Renal pelvis (tissue), 12 donors: ENCODE data around the gene KRT79. TPM values are rescaled to one million over a fixed set of nuclear protein-coding genes. Genes with fewer than 3 reads are reported as not detected.
"Not testable (repeated sequence)": the region's sequence is repeated elsewhere in the genome, so short reads cannot be mapped to it uniquely, and the experiment has no call there.

Experiments used
- DNase-seq: peaks from one replicate; pipeline ENCODE4 v3.0.0-alpha.2; 2013
- long read RNA-seq, 16 experiments: transcript quantifications; one replicate each; lab custom pipeline, GENCODE V29; 2026
- polyA plus RNA-seq, 3 donors: library from polyadenylated mRNA; unstranded; fragments of 120-200 nt; gene quantifications; one replicate each; pipeline ENCODE4 v1.2.1, GENCODE V29; 2013; ENCODE audit not compliant: insufficient read length in 3 of 3

Gene KRT79
- polyA plus RNA-seq, result not detected
- long read RNA-seq, donor 1, result 0 reads
- long read RNA-seq, donor 2, result 0 reads
- long read RNA-seq, donor 3, result 0 reads
- long read RNA-seq, donor 4, result 0 reads
- long read RNA-seq, donor 5, result 0 reads
- long read RNA-seq, donor 6, result 0 reads
- long read RNA-seq, donor 7, result 0 reads
- long read RNA-seq, donor 8, result 0 reads
- long read RNA-seq, donor 9, result 0 reads
- long read RNA-seq, donor 10, result 0 reads
- long read RNA-seq, donor 11, result 0 reads
- long read RNA-seq, donor 12, result 0 reads
- long read RNA-seq, donor 13, result 0 reads
- long read RNA-seq, donor 14, result 0 reads
- long read RNA-seq, donor 15, result 0 reads
- long read RNA-seq, donor 16, result 0 reads

DNA sequence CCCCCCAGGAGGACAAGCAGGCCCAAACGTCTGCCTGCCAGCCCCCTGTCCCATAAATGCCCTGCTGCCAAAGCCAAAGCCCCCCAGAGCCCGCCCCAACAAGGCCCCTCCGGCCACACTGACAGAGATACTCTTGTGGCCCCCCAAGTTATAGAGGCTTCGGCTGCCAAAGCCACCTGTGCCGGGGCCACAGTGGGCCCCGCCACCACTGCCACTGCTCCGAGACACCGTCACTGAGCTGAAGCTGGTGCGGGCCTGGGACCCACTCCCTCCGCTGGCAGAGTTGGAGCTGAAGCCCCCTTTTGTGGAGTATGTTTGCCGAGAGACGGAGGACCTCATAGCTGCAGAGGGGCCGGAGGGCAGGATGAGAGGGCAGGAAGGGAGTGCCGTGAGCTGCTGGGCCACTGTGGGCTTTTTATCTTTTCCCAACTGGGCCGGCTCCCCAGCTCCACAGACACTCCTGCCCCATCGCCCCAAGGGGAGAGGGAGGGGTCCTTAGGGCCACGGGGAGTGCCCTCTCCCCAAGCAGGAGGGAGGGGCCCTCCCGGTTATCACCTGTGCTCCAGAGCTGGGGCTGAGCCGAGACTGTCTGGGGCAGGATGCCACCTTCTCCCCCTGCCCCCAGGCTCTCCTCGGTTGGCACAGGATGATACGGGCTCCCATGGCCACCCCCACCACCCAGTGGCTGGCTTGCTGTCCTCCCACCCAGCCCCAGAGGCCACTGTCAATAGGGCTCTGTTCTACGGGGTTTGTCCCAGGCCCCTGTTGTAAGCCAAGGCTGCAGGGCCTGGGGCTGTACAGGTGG lies at the start of gene KRT79:
Gene KRT79, minus strand, starts transcription at position 390 of the 805 bp plus-strand sequence. Its CDS starts 51 bp downstream, at position 339.
- no peak for DNase-seq

DNA sequence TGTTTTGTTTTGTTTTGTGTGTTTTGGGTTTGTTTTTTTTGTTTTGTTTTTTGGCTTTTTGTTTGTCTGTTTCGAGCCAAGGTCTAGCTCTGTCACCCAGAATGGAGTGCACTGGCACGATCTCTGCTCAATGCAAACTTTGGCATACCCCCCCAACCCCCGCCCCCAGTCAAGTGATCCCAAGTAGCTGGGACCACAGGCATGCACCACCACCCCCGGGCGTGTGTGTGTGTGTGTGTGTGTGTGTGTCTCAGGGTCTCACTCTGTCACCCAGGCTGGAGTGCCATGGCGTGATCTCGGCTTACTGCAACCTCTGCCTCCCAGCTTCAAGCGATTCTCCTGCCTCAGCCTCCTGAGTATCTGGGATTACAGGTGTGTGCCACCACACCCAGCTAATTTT lies 46.4 kb upstream of the KRT79 start:
- DNase-seq, result not testable (repeated sequence)

DNA sequence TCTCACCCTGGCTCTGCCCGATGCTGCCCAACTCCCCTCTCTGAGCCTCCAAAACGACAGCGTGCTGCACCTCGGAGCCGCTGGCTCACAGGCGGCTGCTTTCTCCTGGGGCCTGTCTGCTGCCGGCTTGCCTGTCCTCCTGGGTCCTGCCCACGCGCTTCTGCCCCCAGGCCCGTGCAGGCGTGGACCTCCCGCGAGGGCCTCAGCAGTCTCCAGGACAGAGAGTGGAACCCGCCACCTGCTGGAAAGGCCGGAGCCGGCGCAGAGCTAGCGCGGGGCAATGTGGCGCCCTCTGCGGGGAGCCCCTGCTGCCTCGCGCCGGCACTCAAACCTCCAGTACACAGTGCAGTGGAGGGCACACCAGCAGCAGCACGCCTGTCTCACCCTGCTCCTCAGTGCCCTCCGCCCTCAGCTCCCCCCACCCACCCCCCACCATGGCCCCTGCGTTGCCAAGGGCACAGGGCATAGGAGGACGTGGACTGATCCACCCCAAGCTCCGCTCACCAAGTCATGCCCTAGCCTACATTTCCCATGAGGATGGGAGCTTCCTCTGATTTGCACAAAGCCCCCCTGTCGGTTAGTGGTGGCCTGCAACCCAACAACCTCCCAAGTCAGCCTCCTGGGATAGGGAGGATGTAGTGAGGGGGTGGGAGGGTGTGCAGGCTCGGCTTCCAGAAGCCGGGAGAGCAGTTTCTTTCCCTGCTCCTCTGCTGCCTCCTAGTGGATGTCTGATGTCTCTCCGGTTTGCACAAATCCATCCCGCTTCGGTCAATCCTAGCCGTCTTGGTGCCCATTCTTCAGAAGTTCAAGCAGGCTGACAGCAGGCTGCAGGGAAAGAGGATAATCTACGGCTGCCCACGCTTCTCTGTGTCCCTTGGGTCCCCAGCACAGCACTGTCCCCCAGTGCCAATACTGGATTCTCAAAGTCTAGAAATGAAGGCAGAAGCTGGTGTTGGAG lies 45.6 kb upstream of the KRT79 start:
- peak; percentile 84 for DNase-seq

DNA sequence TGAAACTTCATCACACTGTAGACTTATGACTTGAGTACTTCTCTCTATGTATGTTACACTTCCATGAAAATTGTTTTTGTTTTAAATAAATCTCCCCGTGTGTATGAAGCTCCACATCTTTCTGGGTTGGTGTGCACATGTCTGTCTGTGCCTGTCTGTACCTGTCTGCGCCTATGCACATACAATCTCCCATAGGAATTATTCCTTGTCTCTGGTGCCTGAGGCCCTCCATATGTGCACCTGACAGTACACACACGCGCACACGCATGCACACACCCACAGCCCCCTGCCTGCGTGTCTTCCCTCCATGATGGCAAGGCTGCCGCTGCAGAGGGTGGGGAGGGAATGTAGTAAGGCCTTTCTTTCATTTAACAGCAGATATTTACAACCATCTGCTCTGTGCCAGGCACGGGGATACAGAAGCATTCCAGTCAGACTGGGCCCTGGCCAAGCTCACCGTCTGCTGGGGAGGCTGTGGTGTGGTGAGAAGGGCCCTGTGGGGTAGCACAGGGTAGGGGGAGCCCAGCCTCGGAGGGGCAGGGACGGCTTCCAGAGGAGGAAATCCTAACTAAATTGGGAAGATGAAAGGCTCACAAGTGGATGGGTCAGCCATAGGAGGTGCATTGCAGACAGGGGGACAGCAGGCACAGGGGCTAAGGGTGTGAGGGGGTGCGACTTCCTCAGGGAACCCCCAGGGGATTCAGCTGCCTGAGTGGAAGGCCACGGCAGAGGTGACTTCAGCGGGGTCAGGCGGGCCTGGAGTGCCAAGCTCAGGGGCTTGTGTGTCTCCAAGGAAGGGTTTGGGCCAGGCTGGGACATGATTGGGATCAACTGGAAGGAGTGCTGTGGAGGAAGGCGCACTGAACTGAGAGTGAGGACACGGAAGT lies 44.6 kb upstream of the KRT79 start:
- no peak for DNase-seq

DNA sequence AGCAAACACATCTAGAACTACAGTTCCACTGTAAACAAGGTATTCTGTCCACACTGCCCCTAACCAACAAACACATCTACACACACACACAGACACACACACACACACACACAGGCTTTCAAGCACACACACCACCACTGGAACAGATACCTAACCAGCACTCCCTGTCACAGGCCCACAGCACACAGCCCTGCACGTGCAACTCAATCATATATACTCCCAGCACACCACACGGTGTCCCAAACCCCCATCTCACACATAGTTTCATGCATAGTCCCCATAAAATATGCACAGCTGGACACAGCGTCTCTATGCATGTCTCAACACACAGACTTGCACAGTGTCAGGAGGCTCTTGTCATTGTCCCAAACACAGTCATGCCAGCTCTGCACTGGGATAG lies 43.1 kb upstream of the KRT79 start:
- DNase-seq, result no peak

DNA sequence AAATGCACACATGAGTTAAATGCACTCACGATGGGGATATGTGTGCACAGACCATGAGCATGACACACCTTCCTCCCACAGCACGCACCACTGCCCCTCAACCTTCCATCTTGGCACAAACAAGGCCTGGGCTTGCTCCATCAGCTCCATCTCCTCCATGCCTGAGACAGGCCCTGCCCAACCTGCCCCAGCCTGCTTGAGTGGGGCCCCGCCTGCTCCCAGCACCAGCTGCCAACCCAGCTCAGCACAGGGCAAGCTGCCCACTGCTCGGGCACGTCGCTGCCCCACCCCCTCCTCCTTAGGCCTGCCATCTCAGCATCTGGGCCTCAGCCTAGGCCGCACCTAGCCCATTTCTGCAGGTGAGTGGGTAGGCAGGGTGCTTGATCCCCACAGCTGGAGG lies 42.3 kb upstream of the KRT79 start:
- no peak for DNase-seq

DNA sequence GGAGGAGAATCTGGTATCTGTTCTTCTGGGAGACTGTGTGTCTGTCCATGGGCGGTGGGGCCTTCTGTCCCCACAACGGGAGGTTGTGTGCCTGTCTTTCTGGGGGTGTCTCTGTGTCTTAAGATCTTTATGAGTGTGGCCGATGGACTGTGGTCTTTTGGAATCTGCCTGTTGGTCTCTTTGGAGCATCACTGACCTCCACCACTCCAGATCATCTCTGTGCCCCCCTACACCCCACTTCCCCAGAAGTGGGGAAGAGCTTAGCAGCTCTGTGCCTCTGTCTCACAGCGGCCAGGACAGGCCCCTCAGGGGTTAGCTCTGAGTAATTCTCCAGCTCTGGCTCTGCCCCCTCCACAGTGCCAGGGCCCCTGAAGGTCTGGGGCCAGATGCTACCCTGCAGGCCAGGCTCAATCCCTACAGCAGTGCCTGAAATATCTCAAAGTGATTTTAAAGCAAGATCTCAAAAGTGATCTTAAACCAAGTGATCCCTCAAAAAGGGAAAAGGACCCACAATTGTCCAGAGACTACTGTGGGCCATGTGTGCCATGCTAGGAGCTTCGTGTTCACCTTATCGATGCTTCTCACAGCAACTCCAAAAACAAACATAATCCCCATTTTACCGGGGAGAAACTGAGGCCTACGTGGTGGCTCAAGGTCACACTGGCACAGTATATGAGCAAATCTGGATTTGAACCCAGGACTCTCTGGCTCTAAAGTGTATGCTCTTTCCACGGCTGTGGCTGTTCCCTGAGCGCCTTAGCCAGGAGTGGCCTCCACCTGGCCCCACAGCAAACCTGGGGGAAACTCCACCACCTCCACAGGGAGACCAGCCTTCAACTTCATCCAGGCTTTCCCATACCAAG lies 40.7 kb upstream of the KRT79 start:
- no peak for DNase-seq

DNA sequence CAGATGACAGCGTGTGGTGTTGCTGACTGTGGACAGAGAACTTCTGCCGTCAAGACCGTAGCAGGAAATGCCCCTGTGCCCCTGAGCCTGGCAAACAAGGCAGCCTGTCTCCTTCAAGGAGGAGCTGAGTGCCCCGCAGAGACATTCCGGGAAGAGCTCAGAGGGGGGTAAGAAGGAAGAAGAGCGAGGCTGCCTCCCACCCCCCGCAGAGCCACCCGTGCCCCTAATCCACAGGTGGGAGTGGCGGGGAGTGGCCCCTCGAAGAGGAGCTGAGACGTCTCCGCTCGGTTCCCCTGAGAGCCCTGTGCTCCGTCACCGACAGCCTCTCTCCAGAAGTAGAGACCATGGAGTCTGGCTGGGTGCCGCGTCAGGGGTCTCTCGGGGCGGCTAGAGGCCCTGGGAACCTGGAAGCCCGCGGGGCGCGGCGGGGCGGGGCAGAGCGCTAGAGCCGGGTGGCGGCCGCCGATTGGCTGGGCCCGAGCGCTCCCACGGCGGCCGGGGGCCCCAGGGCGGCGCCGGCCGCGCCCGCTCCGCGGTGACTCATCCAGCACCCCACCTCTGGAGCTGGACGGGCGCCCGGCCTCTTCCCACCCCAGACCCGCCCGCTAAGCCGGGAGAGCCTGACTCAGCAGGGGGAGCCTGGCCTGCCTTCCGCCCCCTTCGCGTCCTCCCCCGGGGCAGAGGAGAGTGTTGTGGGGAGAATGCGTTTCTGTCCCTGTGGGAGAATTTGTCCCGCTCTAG lies 39.9 kb upstream of the KRT79 start:
- peak; percentile 37 for DNase-seq

DNA sequence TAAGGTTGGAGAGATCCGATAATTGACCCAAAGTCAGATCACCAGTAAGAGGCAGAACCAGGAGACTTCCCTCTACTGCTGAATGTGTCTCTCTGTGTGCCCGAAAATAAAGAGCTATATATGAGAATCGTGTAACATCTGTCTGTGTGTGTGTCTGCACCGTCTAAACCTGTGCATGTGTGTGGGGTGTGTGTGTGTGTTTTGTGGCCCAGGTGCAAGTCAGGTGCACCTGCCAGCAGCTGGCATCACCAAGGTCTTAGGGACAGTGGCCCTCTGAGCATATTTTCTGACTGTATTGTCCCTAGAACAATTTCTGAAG lies 39.4 kb upstream of the KRT79 start:
- no peak for DNase-seq

DNA sequence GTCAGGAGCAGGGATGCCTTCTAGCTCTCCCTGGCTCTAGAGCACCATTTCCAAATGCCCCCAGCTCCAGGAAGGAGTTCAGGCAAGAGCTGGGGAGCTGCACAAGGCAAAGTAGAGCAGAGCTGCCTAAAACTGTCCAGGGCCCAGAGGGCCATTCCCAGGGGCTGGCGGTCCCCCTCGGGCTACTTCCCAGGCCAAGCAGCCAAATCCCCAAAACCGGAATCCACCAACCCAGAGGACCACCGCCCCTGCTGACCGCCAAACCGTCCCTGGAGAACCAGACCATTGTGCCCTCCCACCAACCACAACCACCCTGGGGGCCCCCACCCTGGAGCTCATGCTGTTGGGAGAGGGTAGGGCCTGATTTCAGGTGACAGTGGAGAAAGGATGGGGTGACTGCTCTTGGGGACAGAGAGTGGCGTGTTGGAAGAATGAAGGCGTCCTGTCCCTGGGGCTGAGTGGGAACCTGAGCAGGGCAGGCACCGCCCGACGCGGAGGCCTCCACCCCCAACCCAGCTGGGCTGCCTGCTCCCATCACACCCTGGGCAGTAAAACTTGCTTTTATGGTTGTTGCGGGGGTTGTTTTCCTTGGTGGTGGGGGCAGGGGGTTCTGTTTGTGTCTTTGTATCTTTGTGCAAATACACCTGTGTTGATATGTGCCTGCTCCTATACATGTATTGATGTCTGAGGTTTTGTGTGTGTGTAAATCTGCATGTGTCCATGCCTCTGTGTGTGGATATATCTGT lies 38.7 kb upstream of the KRT79 start:
- DNase-seq, result no peak

DNA sequence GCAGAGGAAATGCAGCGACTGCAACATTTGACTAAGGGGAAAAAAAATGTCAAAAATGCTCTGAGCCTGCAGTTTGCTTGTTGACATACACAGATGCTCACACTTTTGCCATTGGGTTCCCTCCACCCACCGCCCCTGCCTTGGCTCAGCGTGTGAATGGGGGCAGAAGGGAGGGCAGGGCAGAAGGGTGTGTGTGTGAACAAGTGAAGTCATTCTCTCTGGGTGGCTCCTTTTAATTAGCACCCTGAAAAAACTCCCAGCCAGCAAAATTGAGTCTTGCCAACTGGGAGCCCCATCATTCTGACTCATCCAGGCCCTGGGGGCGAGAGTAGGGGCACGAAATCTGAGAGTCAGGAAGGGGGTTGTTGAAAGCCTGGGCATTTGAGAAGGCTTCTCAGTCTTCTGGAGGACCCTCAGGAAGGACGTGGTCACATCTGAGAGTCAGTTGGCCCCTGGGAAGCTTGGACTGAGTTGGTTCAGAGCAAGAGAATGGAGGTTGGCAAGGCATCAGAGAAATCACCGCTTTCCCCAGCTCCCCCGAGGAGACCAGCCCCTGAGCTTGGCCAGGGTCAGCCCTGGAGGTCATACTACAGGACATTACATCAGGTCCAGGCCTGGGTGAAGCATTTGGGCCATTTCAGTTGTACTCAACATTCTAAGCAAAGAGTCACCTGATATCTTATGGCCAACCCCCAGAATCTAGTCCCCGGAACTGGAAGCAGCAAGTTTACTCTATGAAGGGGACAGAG lies 37.4 kb upstream of the KRT79 start:
- DNase-seq, result no peak

DNA sequence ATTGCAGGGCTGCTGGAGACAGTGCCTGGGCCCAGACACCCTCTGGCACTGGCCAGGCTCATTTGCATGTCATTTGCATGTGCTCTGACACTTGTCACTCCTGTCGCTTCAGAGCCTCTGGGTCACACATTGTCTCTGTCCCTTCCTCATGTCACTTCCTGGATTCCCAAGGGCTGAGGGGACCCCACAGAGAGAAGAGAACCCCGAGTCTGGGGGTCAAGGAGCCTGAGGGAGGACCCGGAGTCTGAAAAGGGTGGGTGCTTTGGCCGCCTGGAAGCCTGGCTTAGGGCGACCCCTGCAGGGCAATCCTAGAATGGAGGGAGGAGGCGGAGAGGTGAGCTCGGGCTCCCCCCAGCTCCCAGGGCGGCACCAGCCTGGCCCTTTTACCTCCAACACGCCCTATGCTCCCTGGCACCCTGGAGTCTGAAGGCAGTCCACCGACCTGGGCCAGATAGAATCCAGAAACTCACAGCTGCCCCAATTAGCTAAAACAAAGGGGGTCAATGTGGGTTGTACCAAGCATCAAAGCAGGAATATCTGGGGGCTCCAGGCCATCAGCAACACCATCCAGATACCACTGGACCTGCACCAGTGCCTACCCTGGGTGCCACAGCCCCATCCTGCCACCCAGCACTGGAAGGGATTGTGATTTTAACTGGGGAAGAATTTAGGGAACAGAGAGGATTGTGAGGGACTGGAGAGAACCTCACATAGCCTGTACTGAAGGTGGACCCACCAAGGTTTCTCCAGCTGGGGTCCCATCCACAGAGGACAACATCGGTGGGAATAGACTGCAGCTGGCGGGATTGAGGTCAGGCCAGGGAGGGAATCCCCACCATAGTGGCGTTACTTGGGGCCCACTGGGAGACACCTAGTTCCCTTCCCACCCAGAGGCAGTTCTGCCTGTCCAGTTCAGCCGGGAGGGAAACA lies 36.5 kb upstream of the KRT79 start:
- DNase-seq, result no peak

DNA sequence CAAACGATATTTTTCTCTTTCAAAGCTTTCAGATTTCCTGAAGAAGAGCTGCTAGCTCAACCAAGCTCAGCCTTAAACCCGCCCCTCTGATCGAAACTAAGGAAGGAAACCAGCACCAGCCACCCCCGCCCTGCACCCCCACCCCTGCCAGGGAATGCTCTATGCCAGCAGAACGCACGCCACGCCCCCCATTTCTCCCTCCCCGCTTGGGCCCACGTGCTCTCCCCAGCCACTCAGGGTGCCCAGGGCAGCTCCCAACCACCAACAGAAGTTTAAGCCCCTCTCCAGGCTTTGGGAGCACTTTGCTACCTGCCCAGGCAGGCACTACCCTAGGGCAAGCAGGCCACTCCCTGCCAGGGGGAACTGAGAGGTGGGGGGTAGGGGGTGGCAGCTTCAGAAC lies 33.5 kb upstream of the KRT79 start:
- no peak for DNase-seq

DNA sequence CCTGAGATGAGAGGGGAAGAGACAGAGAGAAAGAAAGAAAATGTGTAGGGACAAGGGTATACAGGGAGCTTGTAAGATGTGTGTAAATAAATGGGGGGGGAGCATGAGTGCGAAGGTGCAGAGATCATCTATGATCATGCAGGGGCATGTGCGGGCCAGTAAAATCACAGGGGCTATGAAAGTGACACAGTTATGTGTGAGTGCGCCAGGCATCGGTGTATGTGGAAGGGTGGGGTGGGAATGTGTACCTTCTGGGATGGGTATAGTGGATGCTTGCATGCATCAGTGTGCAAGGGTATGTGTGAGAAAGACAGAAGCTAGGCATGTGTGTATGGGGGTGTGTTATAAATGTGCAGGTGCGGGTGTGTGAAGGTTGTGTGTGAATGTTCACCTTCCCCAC lies 33.0 kb upstream of the KRT79 start:
- no peak for DNase-seq

DNA sequence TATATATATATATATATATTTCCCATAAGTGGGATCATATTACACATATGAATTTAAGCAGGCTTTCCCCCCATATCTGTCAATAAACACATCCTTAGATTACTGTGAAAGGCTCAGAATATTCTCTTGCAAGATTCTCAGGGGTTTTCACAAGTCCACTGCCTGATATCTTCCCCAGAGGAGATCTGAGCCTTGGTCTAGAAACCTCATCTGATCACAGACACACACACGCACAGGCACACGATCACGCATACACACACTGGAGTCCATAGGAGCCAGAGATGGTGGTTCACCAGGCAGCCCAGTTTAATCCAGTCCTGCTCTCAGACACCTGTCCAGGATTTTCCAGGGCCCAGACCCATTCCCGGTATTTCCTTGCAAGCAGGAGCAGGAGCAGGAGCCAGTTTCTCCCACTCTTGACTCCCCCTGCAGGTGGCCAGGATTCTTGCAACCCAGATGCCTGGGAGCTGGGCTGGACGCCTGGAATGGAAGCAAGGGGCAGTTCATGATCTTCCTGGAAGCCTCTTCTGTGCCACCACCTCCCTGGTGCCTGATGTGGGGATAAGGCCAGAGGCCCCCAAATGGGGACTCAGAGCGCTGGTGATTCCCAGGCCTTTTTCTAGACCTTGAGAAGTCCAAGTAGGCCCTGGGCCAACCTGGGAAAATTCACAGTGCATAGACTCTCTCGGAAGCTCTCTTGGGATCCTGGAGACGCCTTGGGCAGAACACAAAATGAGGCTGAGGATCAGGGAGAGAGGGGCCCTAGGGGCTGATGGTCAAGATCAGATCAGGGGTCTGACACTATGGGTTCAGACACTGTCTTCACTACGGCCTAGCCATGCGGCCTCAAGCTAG lies 31.2 kb upstream of the KRT79 start:
- DNase-seq, result peak; percentile 66

DNA sequence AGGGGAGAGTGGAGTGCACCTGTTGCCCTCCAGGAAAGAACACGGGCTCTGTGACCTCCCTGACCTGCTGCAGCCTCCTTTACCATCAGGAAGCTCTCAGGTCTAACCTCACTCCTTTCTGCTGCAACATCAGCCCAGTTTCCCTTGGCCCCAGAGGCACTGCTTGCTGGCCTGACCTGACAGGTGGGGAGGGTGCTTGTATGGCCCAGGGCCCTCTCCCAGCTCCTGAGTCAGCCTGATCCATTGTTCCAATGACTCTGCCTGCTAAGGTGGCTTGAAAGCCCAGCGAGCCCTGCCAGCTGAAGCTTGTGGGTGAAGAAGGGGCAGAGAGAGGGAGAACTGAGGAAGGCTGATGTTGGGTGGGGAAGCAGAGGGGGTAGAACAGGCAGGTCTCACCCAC lies 27.9 kb upstream of the KRT79 start:
- no peak for DNase-seq
